Measurements from ENCODE around the gene CRABP2.

The CRABP2 gene

DNA sequence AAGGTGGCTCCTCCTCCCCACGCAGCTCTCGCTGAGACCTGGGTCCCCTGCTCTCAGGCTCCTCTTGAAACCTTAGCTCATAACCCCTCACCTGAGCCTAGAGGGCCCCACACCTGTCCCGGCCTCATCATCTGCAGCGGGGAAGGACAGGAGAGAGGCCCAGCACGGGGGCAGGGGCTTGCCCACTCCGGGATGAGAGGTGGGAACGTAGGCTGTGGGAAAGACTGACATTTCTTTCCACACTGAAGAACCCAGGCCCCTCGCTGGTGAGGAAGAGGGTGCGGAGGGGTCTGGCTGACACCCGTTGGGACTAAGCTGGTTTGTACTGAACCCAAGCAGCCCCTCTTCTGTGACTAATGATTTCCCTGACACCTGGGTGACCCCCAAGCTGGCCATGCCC, 14.2 kb downstream of the CRABP2 start:
- Histone ChIP-seq H3K9me3 (ENCODE audit: insufficient read depth, low read length) (no peaks in the 10 kb centered on the region), H4K20me1 (ENCODE audit: low read depth, low read length) (no peaks in the 10 kb centered on the region), H3K27ac (ENCODE audit: low read depth, low read length) (no peak overlapping the region), H3K36me3 (ENCODE audit: low read length) (no peaks in the 10 kb centered on the region), H3K27me3 (ENCODE audit: low read length) (no peaks in the 10 kb centered on the region), H3K79me2 (ENCODE audit: insufficient read depth, low read length) (no peaks in the 10 kb centered on the region), H3K4me3 (ENCODE audit: insufficient read depth, low read length, poor library complexity, severe bottlenecking) (no peak overlapping the region), H3F3A (ENCODE audit: insufficient read depth) (no peaks in the 10 kb centered on the region), H3K4me2 (ENCODE audit: low read depth, low read length, poor library complexity, severe bottlenecking) (no peak overlapping the region), H2AFZ (ENCODE audit: low read depth, low read length, severe bottlenecking) (no peak overlapping the region), H3K9me2 (replicated peaks; ENCODE audit: insufficient read depth, low read length) (no peaks in the 10 kb centered on the region), H3K9ac (ENCODE audit: low read length) (no peak overlapping the region)
- no peak for TF ChIP-seq CTCF (IDR thresholded peaks at IDR 0.05; ENCODE audit: insufficient read depth, low read length, poor library complexity, severe bottlenecking)
- no peak for TF ChIP-seq EZH2phosphoT487 (conservative IDR thresholded peaks at IDR 0.05; ENCODE audit: low read length)

GRCh38 chr1:156690675-156691036, 14.7 kb downstream of the CRABP2 start:
- TF ChIP-seq CTCF (IDR thresholded peaks at IDR 0.05; ENCODE audit: insufficient read depth, low read length, poor library complexity, severe bottlenecking) (no peak), EZH2phosphoT487 (conservative IDR thresholded peaks at IDR 0.05; ENCODE audit: low read length) (no peak)
- H3K36me3 ChIP-seq (ENCODE audit: low read length) = no peaks in the 10 kb centered on the region
- no peak overlapping the region for H3K27ac ChIP-seq (ENCODE audit: low read depth, low read length)
- no peak overlapping the region for H2AFZ ChIP-seq (ENCODE audit: low read depth, low read length, severe bottlenecking)
- no peak overlapping the region for H3K9ac ChIP-seq (ENCODE audit: low read length)
- H3K4me2 ChIP-seq (ENCODE audit: low read depth, low read length, poor library complexity, severe bottlenecking) = no peak overlapping the region
- H4K20me1 ChIP-seq (ENCODE audit: low read depth, low read length) = no peaks in the 10 kb centered on the region
- H3F3A ChIP-seq (ENCODE audit: insufficient read depth) = no peaks in the 10 kb centered on the region
- H3K4me3 ChIP-seq (ENCODE audit: insufficient read depth, low read length, poor library complexity, severe bottlenecking) = no peak overlapping the region
- H3K9me3 ChIP-seq (ENCODE audit: insufficient read depth, low read length) = no peaks in the 10 kb centered on the region
- H3K27me3 ChIP-seq (ENCODE audit: low read length) = no peaks in the 10 kb centered on the region
- no peaks in the 10 kb centered on the region for H3K79me2 ChIP-seq (ENCODE audit: insufficient read depth, low read length)
- H3K9me2 ChIP-seq (replicated peaks; ENCODE audit: insufficient read depth, low read length) = no peaks in the 10 kb centered on the region

DNA sequence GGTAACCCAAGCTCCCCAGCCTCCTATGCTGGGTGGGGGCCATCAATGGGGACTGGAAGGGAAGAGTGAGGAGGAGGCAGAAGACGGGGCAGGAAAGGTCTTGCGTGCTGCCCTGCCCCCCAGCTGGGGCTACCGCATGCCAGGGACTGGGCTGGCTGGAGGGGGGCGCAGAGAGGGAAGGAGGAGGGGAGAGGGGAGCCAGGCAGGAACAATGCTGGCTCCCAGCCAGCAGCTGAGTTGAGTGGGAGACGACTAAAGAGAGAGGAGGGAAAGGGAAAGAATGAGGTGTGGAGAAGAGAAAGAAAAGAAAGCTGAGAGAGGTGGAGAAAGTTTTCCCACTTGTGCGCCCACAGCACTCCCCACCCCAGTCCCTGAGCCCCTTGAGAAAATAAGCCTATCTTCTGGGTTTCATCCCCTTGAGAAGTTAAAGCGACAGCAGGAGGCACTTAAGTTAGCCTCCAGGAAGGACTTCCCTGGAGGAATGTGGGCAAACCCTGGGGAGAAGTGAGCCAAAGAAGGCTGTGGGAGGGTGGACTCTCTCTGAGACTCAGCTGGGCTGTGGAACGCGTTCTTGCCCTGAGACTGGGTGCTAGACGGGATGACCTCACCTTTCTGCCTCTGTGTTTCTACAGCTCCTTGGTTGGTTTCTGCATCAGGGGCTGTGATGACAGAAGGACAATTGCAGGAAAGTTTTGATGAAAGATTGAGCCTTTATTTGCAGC, 15.3 kb downstream of the CRABP2 start:
- Histone ChIP-seq H3K4me3 (ENCODE audit: insufficient read depth, low read length, poor library complexity, severe bottlenecking) (no peak overlapping the region), H3K79me2 (ENCODE audit: insufficient read depth, low read length) (no peaks in the 10 kb centered on the region), H3K9me2 (replicated peaks; ENCODE audit: insufficient read depth, low read length) (no peaks in the 10 kb centered on the region), H3K27ac (ENCODE audit: low read depth, low read length) (no peak overlapping the region), H4K20me1 (ENCODE audit: low read depth, low read length) (no peaks in the 10 kb centered on the region), H3K27me3 (ENCODE audit: low read length) (no peaks in the 10 kb centered on the region), H3K4me2 (ENCODE audit: low read depth, low read length, poor library complexity, severe bottlenecking) (no peak overlapping the region), H3K9me3 (ENCODE audit: insufficient read depth, low read length) (no peaks in the 10 kb centered on the region), H3K9ac (ENCODE audit: low read length) (no peak overlapping the region), H3K36me3 (ENCODE audit: low read length) (no peaks in the 10 kb centered on the region), H3F3A (ENCODE audit: insufficient read depth) (no peaks in the 10 kb centered on the region), H2AFZ (ENCODE audit: low read depth, low read length, severe bottlenecking) (no peak overlapping the region)
- TF ChIP-seq CTCF (IDR thresholded peaks at IDR 0.05; ENCODE audit: insufficient read depth, low read length, poor library complexity, severe bottlenecking) = no peak
- no peak for TF ChIP-seq EZH2phosphoT487 (conservative IDR thresholded peaks at IDR 0.05; ENCODE audit: low read length)

All from SU-DHL-6 (cell line).